ENCODE data around the gene NLRP1. TPM values are rescaled to one million over a fixed set of nuclear protein-coding genes. Genes with fewer than 3 reads are reported as not detected.

Gene NLRP1
- total RNA-seq, 4 donors from 2014 or later, result 23.3 to 72.5 (median 39.5) TPM

DNA sequence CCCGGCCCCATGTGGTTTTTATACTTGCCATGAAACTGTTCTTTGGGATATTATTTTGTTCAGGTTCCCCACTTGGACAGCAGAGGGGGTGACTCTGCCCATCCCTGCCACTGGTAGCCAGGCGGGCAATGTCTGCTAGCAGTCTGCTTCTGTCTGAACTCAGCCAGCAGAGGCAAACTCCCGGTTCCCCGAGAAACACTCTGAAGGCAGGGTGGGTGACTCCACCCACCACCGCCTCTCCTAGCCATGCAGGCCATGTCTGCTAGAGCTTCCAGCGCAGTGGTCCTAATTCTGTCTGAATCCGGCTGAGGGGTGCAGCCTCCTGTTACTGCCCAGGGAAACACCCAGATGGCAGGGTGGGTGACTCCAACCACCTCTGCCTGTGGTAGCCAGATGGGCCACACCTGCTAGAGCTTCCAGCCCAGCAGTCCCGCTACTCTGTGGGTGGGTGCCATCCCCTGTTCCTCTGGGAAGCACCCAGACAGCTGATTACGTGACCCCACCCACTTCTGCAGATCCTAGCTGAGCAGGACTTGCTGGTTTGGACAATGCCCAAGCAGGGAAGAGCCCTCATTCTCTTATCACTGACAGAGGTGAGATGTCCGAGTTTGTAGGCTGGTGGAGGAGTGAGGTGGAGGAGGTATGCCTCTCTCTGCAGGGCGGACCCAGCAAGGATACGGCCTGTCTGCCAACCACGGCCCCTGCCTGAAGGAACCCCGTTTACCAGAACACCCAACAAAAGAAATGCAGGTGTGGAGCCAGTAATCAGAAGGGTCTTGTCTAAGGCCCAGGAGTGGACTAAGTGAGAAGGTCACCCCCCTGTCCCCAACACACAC, 22.4 kb downstream of the NLRP1 start:
- TF ChIP-seq CTCF (IDR thresholded peaks at IDR 0.05; ENCODE audit: low read depth), result no peak

DNA sequence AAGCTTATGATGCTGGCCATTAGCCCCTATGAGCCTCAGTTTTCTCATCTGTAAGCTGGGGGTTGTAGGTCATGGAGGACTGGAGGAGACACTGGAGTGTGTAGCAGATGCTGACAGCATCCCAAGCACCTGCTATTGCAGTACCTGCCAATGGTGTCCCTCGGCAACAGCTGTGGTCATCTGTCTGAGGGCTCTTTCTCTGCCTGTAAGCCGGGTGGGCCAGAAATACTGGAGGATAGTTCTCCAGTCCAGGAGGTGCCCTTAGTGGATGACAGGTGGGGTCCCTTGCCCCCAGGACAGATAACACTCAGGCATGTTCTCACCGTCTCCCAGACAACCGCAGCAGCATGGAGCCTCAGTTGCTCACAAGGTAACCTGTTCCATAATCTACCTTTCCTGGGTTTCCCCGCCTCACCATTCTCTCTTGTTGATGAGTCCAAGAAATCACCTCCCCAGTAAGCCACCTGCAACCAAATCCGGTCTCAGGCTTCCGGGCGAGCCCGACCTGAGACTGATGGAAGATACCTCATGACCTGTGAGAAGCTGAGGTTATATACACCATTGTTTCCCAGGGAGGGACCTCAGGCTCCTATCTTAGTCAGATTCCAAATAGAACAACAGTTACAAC, 23.8 kb downstream of the NLRP1 start:
- no peak for TF ChIP-seq CTCF (IDR thresholded peaks at IDR 0.05; ENCODE audit: low read depth)

- no peak for TF ChIP-seq CTCF (IDR thresholded peaks at IDR 0.05; ENCODE audit: low read depth)
Observed at GRCh38 chr17:5558815-5559785, 25.2 kb downstream of the NLRP1 start.

GRCh38 chr17:5557990-5558389, 26.3 kb downstream of the NLRP1 start:
- TF ChIP-seq CTCF (IDR thresholded peaks at IDR 0.05; ENCODE audit: low read depth), result no peak

DNA sequence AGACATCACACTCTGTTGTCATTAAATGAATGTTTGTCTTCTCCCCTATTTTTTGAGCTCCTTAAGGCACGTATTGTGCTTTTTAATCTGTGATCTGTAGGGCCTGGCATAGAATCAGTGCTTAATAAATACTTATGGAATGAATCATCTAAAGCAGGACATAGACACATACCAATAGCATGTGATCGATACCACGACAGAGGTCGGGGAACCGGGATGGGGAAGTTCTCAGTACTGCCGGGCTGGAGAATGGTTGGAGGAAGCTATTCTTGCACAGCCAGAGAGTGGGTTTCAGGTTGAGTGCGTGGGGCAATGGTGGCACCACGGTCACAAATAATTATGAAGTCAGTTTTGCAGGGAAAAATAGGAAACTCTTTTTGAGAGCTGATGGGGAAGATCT, 26.8 kb downstream of the NLRP1 start:
- TF ChIP-seq CTCF (IDR thresholded peaks at IDR 0.05; ENCODE audit: low read depth), result no peak

DNA sequence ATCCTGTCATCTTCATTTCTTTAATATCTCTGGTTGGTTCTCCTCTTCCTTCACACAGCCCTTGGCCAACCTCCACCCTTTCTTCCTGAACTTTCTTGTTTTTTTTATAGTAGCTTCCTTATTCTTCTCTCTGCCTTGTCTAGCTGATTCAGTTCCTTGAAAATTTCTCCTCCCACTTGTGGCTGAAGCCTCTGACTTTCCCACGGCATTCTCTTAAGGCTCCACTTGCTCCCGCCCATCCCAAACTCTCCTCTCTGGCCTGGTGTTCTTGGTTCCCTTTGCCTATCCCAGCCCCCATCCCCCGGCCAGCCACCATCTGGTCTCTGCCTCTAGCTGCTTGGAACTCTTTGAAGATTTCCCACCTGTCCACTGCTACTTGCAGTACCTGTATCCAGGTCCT, 29.1 kb downstream of the NLRP1 start:
- TF ChIP-seq CTCF (IDR thresholded peaks at IDR 0.05; ENCODE audit: low read depth), result no peak
